CD4-positive, alpha-beta T cell treated with Interleukin-17A for 4 hours (primary cell): ENCODE data around the gene EIF1AX.

Source experiments
- DNase-seq: peaks from one replicate; pipeline ENCODE4 v3.0.0-alpha.2; 2020; ENCODE audit warnings: mixed read lengths

The EIF1AX gene

GRCh38 chrX:20124964-20125363, 16.7 kb downstream of the EIF1AX start:
- DNase-seq: no peak

DNA sequence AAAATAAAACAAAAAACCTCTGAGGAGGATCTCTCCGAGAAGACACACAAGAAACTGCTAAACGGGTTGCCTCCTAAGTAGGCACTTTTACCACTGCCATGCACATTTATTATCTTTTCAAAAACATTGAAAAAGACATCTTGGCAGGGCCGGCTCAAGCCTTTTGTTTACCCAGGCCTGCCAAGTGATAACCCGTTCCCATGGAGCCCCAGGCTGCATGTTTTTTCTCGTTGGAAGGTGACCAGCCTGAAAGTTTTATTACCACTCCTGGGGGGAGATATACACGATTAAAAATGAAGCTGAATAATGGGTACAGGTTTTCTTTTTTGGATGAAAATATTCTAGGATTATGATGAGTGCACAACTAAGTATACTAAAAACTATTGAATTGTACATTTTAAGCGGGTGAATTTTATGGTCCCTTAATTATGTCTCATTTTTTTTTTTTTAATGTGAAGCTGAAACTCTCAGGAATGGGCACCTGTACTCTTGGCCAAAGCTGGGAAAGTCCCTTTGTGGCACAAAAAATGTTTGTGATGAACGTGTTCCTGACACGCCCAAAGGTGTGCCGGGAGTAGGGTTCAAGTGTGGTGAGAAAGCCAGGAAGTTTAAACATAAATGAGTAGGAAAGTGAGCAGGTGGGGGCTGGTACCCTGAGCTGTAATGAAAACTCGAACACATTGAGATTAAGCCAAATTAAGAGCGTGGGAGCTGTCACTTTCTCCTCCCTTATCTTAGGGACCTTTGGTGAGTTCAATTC, 23.4 kb downstream of the EIF1AX start:
- DNase-seq: no peak

GRCh38 chrX:20116577-20117240, 24.9 kb downstream of the EIF1AX start, which contains the start of gene MAP7D2:
TSS of gene MAP7D2 (minus strand) at chrX:20116907. CDS start at chrX:20116879, 28 bp downstream.
- no peak for DNase-seq

GRCh38 chrX:20116087-20116576, 25.5 kb downstream of the EIF1AX start:
- no peak for DNase-seq

DNA sequence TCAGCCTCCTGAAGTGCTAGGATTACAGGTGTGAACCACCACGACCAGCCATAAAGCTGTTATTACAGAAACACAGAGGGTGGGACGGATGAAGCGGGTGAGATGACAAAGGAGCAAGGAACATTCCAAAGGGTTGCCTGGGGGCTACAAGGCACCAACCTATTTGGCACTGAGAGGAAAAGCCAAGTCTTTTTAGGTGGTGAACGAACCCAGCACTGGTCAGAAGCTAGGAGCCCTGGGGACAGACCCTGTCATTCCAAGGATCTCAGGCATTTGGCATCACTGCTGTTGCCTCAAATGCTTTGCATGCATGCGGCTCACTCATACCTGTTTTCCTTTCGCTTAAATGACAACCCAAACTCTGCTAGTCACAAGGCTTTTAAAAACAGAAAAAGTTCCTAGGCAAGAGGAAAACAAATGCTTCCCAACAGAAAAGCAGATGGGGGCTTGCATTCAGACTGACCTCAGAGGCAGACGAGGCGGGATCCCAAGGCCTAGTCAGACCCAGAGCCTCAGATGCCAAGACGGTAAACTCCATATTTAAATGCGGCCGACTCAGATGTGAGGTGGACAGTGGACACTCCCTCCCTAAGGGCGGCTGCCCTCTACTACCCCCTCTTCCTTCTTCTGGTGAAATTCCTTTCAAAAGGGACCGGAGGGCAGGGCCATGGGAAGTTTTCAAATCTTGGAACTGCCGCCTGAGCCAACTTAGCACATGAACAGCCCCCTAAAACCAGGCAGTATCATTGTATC, 29.4 kb downstream of the EIF1AX start:
- DNase-seq: no peak

GRCh38 chrX:20111271-20111670, 30.4 kb downstream of the EIF1AX start:
- DNase-seq: no peak

GRCh38 chrX:20101934-20102581, 39.6 kb downstream of the EIF1AX start:
- DNase-seq: no peak

- no peak for DNase-seq
These were observed 50.1 kb downstream of the EIF1AX start for GRCh38 chrX:20091499-20091898.

- DNase-seq: no peak
These were observed 51.8 kb downstream of the EIF1AX start for GRCh38 chrX:20089845-20090244.

GRCh38 chrX:20080277-20080676, 61.4 kb downstream of the EIF1AX start:
- DNase-seq: no peak
